ENCODE measurements around the gene TMEM74B. TPM values are rescaled to one million over a fixed set of nuclear protein-coding genes. Genes with fewer than 3 reads are reported as not detected.

TMEM74B gene
- total RNA-seq, 1 donor from 2014 or later, result 0.85 TPM

GRCh38 chr20:1197801-1198200 is 13.0 kb upstream of the TMEM74B start:
- DNase-seq (ENCODE audit: low spot score in 2 of 2, unreplicated experiment in 2 of 2), result no peak
- Mint-ChIP-seq H3K9me3 (no peaks in the 10 kb centered on the region), H3K36me3 (no peaks in the 10 kb centered on the region), H3K27me3 (ENCODE audit: low read depth) (peaks cover 43% of the 10 kb centered on the region), H3K4me1 (no peaks in the 10 kb centered on the region), H3K4me3 (no peak overlapping the region), H3K27ac (no peak overlapping the region)
- no peak for TF ChIP-seq CTCF (IDR thresholded peaks at IDR 0.05; ENCODE audit: unreplicated experiment)

- Mint-ChIP-seq H3K27me3 (ENCODE audit: low read depth) (peaks cover 40% of the 10 kb centered on the region), H3K27ac (no peak overlapping the region)
- no peak for TF ChIP-seq CTCF (IDR thresholded peaks at IDR 0.05; ENCODE audit: unreplicated experiment)
Observed at GRCh38 chr20:1196634-1197033, 11.9 kb upstream of the TMEM74B start.

GRCh38 chr20:1195226-1195625 is 10.4 kb upstream of the TMEM74B start:
- Mint-ChIP-seq H3K4me3 (no peak overlapping the region), H3K4me1 (no peaks in the 10 kb centered on the region), H3K36me3 (no peaks in the 10 kb centered on the region), H3K27ac (no peak overlapping the region), H3K9me3 (no peaks in the 10 kb centered on the region), H3K27me3 (ENCODE audit: low read depth) (peaks cover 50% of the 10 kb centered on the region)
- no peak for DNase-seq (ENCODE audit: low spot score in 2 of 2, unreplicated experiment in 2 of 2)
- no peak for TF ChIP-seq CTCF (IDR thresholded peaks at IDR 0.05; ENCODE audit: unreplicated experiment)

More at GRCh38 chr20:1196634-1197033, 11.9 kb upstream of the TMEM74B start:
- Mint-ChIP-seq H3K4me3 (no peak overlapping the region), H3K36me3 (no peaks in the 10 kb centered on the region), H3K4me1 (no peaks in the 10 kb centered on the region), H3K9me3 (no peaks in the 10 kb centered on the region)
- DNase-seq (ENCODE audit: low spot score in 2 of 2, unreplicated experiment in 2 of 2), result no peak

GRCh38 chr20:1191299-1191698 is 6.5 kb upstream of the TMEM74B start:
- Mint-ChIP-seq H3K9me3 (no peaks in the 10 kb centered on the region), H3K27ac (no peak overlapping the region), H3K4me3 (no peak overlapping the region), H3K27me3 (ENCODE audit: low read depth) (peaks cover 46% of the 10 kb centered on the region), H3K4me1 (no peaks in the 10 kb centered on the region), H3K36me3 (no peaks in the 10 kb centered on the region)
- DNase-seq (ENCODE audit: low spot score in 2 of 2, unreplicated experiment in 2 of 2), result no peak
- no peak for TF ChIP-seq CTCF (IDR thresholded peaks at IDR 0.05; ENCODE audit: unreplicated experiment)

- Mint-ChIP-seq H3K9me3 (no peaks in the 10 kb centered on the region), H3K27me3 (ENCODE audit: low read depth) (peaks cover 46% of the 10 kb centered on the region), H3K27ac (no peak overlapping the region), H3K4me3 (no peak overlapping the region), H3K36me3 (no peaks in the 10 kb centered on the region), H3K4me1 (peaks cover 3% of the 10 kb centered on the region)
- TF ChIP-seq CTCF (IDR thresholded peaks at IDR 0.05; ENCODE audit: unreplicated experiment), result no peak
- DNase-seq (ENCODE audit: low spot score in 2 of 2, unreplicated experiment in 2 of 2), result no peak
Observed at GRCh38 chr20:1190847-1191246, 6.1 kb upstream of the TMEM74B start.

- DNase-seq (ENCODE audit: low spot score in 2 of 2, unreplicated experiment in 2 of 2), result no peak
- no peak for TF ChIP-seq CTCF (IDR thresholded peaks at IDR 0.05; ENCODE audit: unreplicated experiment)
- Mint-ChIP-seq H3K4me3 (no peak overlapping the region), H3K4me1 (peaks cover 3% of the 10 kb centered on the region), H3K9me3 (no peaks in the 10 kb centered on the region), H3K27me3 (ENCODE audit: low read depth) (peaks cover 42% of the 10 kb centered on the region), H3K36me3 (no peaks in the 10 kb centered on the region), H3K27ac (no peak overlapping the region)
Observed at GRCh38 chr20:1189827-1190226, 5.0 kb upstream of the TMEM74B start.
